SH-SY5Y (cell line): ENCODE results near the gene ELAPOR1.

Source experiments
- GATA2 ChIP-seq: IDR thresholded peaks from 2 replicates; pipeline ENCODE4 v1.6.1; 2011; ENCODE audit warnings: mild to moderate bottlenecking, low read depth, low read length
- GATA3 ChIP-seq: IDR thresholded peaks from 2 replicates; pipeline ENCODE4 v1.6.1; 2011; ENCODE audit warnings: low read depth, mild to moderate bottlenecking, low read length, moderate library complexity

The ELAPOR1 gene

DNA sequence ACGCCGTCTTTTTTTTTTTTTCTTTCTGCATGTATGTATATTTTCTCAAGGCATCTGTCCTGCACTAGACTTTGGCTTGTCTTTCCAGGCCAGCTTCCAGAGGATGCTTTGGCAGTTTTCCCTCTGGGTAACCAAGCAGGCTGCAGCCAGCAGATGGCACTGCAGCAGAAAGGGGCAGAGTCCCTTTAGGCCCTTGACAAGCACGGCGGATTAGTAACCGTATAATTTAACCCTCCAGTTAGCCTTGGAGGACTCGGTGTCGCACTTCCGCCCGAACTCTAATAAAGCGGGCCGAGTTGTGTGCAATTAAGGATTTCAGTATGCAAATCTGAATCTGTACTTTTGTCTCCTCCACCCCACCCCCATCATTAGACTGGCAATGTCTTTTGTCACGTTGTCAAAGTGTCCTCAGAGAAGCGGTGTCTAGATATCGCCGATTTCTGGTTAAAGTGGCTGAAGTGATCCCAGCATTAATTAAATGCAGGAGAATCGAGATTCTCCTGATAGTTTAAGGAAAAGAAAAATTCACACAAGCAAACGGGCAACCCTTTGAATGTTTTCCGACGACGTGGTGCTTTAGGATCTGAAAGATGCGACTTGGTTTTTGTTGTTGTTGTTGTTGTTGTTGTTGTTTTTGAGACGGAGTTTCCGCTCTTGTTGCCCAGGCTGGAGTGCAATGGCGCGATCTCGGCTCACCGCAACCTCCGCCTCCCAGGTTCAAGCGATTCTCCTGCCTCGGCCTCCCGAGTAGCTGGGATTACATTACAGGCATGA is 24.5 kb upstream of the ELAPOR1 start:
- TF ChIP-seq GATA2: no peak
- TF ChIP-seq GATA3: no peak

DNA sequence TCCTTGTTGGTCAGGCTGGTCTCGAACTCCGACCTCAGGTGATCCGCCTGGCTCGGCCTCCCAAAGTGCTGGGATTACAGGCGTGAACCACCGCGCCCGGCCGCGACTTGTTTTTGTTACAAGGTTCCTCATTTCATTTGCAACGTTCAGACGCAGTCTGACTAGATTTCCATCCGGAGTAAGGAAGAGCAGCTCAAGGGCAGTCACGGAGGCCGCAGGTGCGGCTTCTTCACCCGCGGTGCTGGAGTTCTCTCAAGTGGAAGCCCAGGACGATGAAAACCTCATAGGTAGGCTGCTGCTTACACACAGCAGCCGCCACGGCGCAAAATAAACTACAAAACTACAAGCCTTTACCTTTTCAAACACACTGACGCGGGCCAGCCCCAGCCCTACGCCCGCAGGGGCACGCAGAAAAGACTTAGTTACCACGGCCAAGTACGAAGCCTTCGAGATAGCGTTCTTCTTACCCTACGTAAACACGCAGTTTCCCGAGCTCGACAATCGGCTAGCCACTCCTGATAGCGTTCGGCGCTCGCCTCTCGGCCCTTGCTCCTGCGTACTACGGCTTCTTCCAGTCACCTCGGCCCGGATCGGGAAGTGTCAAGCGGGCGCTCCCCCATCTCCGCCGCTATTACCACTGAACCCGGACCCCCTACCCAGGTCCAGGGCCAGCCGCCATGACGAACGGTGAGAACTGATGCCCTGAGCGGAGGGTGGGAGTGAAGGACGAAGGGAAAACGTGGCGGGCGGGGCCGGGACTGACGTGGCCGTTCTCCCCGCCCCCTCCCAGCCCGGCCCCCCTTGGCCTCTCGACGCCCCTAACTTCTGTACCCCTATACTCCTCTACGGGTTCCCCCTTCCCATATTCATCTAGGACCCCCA is 23.5 kb upstream of the ELAPOR1 start, which contains the start of gene TMEM167B:
Gene TMEM167B, plus strand, starts transcription at position 569 of the 882 bp plus-strand sequence. Its CDS starts 109 bp downstream, at position 678.
- TF ChIP-seq GATA3: no peak
- TF ChIP-seq GATA2: no peak

DNA sequence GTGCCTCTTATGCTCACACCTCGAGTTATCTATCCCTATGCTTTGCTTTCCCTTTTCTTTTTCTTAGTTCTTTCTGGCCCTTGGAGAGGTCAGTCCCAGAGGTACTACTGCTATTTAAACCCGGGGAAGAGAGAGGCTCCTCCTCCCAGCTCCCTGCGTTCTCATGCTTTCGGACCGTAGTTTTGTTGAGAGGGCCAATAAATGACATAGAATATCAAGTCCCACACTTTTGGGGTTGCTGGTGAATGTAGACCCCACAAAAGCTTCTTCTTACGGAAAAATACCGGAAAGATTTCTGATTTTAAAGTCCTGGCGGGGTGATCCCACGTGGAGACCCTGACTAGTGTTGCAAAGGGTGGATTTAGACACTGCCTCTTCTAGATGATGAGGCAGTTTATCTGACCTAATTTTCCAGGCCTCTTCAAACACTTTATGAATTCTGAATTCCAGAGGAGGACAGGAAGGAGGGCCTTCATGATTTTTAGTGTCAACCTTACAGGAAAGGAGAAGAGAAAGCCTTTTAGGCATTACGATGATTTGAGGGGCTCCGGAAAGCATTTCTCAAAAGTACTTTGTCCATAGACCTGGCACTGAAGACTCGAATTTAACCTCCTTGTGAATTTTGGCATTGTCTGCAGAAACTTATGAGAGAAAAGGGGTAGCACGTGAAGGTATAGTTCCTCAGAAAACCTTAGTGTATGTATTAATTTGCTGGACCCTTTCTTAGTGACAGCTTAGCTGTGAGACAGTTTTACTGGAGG is 22.7 kb upstream of the ELAPOR1 start:
- TF ChIP-seq GATA3 (no peak), GATA2 (no peak)

DNA sequence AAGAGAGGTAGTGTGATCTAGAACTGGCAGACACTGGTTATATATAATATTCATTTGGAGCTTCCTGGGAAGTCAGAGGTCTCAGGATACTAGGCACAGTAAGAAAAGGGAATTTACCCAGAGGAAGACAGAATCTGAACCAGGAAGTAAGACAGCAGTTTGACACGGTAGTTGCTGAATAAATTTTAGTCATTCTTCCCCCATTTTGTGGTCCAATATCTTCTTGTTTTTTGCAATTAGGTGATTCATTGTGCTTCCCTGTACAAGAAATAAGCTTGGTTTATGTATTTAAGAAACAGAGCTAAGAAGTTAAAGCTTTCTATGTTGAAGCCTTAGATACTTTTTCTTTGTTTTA is 22.1 kb upstream of the ELAPOR1 start:
- TF ChIP-seq GATA3 (no peak), GATA2 (no peak)

GRCh38 chr1:109094377-109094803 is 19.5 kb upstream of the ELAPOR1 start:
- TF ChIP-seq GATA2 (no peak), GATA3 (no peak)

DNA sequence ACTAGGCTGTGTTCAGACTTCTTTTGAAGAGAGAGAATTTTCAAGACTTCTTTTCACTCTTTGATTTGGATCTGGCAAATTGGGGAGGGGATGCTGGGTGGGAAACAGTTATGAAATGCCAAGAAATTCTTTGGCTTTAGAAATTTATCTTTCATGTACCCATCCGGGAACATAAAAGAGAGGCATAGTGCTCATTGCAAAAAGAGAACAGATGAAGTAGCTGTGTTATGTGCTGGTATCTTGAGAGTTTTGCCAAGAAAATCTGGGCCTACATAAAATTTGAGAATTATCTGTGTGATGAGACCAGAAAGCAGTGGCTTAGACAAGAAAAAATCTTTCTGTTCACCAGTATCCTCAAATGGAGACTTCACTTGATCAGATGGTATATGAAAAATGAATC is 19.0 kb upstream of the ELAPOR1 start:
- TF ChIP-seq GATA2: no peak
- TF ChIP-seq GATA3: no peak

GRCh38 chr1:109095631-109096030 is 18.3 kb upstream of the ELAPOR1 start:
- TF ChIP-seq GATA2: no peak
- TF ChIP-seq GATA3: no peak

DNA sequence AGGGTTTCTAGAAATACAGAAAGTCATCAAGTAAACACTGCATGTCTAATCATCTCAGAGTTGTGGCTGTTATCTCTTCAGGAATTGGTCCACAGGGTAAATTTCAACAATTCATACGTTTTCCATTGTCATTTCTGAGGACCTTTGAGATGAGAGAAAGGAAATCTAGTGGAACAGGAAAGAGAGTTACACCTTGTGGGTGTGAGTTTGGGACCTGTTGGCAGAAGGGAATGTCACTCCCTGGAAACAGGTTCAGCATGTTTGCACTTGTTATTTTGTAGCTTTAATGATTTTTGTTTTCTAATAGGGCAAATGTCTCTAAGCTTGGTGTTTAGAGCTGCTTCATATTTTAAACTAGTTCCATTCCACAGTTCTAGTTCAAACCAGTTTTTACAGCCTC is 17.8 kb upstream of the ELAPOR1 start:
- TF ChIP-seq GATA3 (no peak), GATA2 (no peak)

- TF ChIP-seq GATA3: no peak
- peak; percentile 61 for TF ChIP-seq GATA2
Observed at GRCh38 chr1:109099938-109100773, 13.8 kb upstream of the ELAPOR1 start.

DNA sequence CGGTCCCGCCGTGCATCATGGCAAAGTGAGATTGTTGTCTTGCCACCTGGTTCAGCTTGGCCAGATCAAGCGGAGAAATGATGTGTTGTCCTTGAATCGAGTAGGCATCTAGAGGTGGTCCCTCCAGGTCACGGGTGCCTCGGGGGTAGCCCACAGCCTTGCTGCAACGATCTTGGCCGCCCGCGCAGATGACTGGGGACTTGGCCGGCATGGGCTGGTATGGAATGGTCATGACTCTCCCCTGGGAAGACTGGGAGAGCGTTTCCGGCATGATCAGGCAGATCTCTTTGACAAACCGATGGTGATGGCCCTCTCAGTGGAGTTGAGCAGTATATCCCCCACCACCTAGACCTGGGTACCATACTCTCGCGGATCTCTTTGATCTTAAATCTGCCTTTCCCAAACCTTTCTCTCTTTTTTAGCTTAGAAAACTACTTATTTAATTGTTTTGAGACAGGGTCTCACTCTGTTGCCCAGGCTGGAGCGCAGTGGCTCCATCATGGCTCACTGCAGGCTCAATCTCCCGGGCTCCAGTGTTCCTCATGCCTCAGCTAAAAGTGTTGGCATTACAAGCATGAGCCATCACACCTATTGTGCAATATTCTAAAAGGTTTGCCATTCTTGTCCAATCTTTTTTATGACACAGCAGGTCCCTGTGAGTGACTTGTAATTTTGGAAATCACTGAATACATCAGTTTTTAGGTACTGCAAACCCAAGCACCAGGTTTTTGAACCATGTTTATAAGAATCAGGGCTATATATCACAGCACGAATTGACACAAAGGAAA is 9.4 kb upstream of the ELAPOR1 start:
- TF ChIP-seq GATA3 (no peak), GATA2 (no peak)

GRCh38 chr1:109105881-109106280 is 8.0 kb upstream of the ELAPOR1 start:
- no peak for TF ChIP-seq GATA2
- TF ChIP-seq GATA3: no peak

DNA sequence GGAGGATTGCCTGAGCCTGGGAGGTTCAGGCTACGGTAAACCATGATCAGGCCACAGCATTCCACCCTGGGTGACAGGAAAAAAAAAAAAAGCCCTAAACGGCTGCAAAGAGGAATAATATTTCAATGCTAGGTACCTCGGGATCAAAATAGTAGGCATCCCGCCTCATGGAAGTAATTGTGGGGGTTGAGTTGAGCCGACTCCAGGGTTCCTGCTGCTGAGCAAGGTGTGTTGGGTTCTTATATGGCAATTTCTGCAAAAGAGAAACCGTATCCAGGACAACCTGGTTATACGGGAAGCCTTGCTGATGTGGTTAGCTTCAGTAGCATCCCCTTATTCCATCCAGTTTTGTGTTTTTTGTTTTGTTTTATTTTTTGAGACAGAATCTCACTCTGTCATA is 6.1 kb upstream of the ELAPOR1 start:
- no peak for TF ChIP-seq GATA2
- no peak for TF ChIP-seq GATA3
